ENCODE data around the gene CCL2. TPM values are rescaled to one million over a fixed set of nuclear protein-coding genes. Genes with fewer than 3 reads are reported as not detected.

The CCL2 gene
- total and polyA plus RNA-seq, 2 experiments from 2014 or later = 1.5 to 18.5 TPM

GRCh38 chr17:34260861-34261260 is 5.8 kb downstream of the CCL2 start:
- Mint-ChIP-seq H3K27ac (no peak overlapping the region), H3K4me1 (peaks cover 3% of the 10 kb centered on the region), H3K36me3 (ENCODE audit: low read depth) (no peaks in the 10 kb centered on the region; the same call in 2 of the 3 replicates), H3K27me3 (ENCODE audit: insufficient read depth, low read depth, poor library complexity) (peaks cover 3% of the 10 kb centered on the region), H3K9me3 (no peaks in the 10 kb centered on the region), H3K4me3 (no peak overlapping the region)
- no peaks in the 10 kb centered on the region; the same call in 1 of the 2 replicates for H3K36me3 ChIP-seq (ENCODE audit: insufficient read depth)
- H2AFZ ChIP-seq = no peak overlapping the region
- peaks cover 7% of the 10 kb centered on the region for H3K4me1 ChIP-seq (ENCODE audit: insufficient read depth)
- H3K27me3 ChIP-seq (ENCODE audit: insufficient read depth) = no peaks in the 10 kb centered on the region
- no peak for DNase-seq (ENCODE audit: low spot score)
- no peak overlapping the region for H3K27ac ChIP-seq (ENCODE audit: low read depth)
- H3K4me2 ChIP-seq = no peak overlapping the region
- ATAC-seq = no peak
- no peaks in the 10 kb centered on the region for H3K79me2 ChIP-seq (replicated peaks; ENCODE audit: insufficient read depth)
- H3F3A ChIP-seq (replicated peaks; ENCODE audit: low read depth) = no peaks in the 10 kb centered on the region; the same call in 1 of the 2 replicates
- H3K9me2 ChIP-seq (ENCODE audit: insufficient read depth) = no peaks in the 10 kb centered on the region
- H4K20me1 ChIP-seq (replicated peaks; ENCODE audit: insufficient read depth) = no peaks in the 10 kb centered on the region
- H3K4me3 ChIP-seq = no peak overlapping the region
- TF ChIP-seq ZNF114 (CRISPR knock-in tag; IDR thresholded peaks at IDR 0.05) (no peak), EZH2phosphoT487 (IDR thresholded peaks at IDR 0.05; ENCODE audit: unreplicated experiment) (no peak), CREB1 (CRISPR knock-in tag; IDR thresholded peaks at IDR 0.05; ENCODE audit: low read depth) (no peak)
- TF ChIP-seq, protein P1, sequence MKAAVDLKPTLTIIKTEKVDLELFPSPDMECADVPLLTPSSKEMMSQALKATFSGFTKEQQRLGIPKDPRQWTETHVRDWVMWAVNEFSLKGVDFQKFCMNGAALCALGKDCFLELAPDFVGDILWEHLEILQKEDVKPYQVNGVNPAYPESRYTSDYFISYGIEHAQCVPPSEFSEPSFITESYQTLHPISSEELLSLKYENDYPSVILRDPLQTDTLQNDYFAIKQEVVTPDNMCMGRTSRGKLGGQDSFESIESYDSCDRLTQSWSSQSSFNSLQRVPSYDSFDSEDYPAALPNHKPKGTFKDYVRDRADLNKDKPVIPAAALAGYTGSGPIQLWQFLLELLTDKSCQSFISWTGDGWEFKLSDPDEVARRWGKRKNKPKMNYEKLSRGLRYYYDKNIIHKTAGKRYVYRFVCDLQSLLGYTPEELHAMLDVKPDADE (IDR thresholded peaks at IDR 0.05) = no peak

DNA sequence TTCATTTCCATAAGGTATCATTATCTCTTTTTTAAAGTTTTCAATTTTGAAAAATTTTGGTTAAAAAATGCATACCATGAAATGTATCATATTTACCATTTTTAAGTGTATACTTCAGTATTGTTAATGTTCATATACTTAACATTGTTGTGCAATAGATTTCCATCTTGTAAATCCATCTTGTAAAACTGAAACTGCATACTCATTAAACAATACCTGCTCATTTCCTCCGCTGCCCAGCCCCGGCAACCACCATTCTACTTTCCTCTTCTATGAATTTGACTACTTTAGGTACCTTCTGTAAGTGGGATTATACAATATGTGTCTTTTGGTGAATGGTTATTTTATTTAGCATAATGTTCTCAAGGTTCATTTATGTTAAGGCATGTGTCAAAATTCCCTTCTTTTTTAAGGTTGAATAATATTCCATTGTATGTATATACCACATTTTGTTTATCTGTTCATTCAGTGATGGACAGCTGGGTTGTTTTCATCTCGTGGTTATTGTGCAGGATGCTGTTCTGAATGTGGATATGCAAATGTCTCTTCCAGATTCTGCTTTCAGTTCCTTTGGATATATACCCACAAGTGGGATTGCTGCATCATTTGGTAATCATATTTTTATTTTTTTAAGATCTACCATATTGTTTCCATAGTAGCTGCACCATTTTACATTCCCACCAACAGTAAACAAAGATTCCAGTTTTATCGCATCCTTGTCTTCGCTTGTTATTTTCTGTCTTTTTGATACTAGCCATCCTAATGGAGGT is 6.7 kb downstream of the CCL2 start:
- Histone ChIP-seq H3K9me2 (ENCODE audit: insufficient read depth) (no peaks in the 10 kb centered on the region), H3K27ac (ENCODE audit: low read depth) (no peak overlapping the region), H3K4me1 (ENCODE audit: insufficient read depth) (no peaks in the 10 kb centered on the region), H3K27me3 (ENCODE audit: insufficient read depth) (no peaks in the 10 kb centered on the region), H3K4me2 (no peak overlapping the region), H3K36me3 (ENCODE audit: insufficient read depth) (no peaks in the 10 kb centered on the region; the same call in 1 of the 2 replicates), H3F3A (replicated peaks; ENCODE audit: low read depth) (no peaks in the 10 kb centered on the region), H4K20me1 (replicated peaks; ENCODE audit: insufficient read depth) (no peaks in the 10 kb centered on the region), H2AFZ (no peak overlapping the region), H3K79me2 (replicated peaks; ENCODE audit: insufficient read depth) (no peaks in the 10 kb centered on the region), H3K4me3 (no peak overlapping the region)
- H3K4me3 Mint-ChIP-seq = no peak overlapping the region
- H3K36me3 Mint-ChIP-seq (ENCODE audit: low read depth) = no peaks in the 10 kb centered on the region
- DNase-seq (ENCODE audit: low spot score) (no peak), ATAC-seq (no peak)
- H3K27me3 Mint-ChIP-seq (ENCODE audit: insufficient read depth, low read depth, poor library complexity) = peaks cover 3% of the 10 kb centered on the region
- no peaks in the 10 kb centered on the region for H3K9me3 Mint-ChIP-seq
- H3K27ac Mint-ChIP-seq = no peak overlapping the region
- no peak for TF ChIP-seq JUNB (IDR thresholded peaks at IDR 0.05; ENCODE audit: unreplicated experiment)
- no peak for TF ChIP-seq ZNF331 (CRISPR knock-in tag; IDR thresholded peaks at IDR 0.05; ENCODE audit: low read depth)
- TF ChIP-seq, protein P2, sequence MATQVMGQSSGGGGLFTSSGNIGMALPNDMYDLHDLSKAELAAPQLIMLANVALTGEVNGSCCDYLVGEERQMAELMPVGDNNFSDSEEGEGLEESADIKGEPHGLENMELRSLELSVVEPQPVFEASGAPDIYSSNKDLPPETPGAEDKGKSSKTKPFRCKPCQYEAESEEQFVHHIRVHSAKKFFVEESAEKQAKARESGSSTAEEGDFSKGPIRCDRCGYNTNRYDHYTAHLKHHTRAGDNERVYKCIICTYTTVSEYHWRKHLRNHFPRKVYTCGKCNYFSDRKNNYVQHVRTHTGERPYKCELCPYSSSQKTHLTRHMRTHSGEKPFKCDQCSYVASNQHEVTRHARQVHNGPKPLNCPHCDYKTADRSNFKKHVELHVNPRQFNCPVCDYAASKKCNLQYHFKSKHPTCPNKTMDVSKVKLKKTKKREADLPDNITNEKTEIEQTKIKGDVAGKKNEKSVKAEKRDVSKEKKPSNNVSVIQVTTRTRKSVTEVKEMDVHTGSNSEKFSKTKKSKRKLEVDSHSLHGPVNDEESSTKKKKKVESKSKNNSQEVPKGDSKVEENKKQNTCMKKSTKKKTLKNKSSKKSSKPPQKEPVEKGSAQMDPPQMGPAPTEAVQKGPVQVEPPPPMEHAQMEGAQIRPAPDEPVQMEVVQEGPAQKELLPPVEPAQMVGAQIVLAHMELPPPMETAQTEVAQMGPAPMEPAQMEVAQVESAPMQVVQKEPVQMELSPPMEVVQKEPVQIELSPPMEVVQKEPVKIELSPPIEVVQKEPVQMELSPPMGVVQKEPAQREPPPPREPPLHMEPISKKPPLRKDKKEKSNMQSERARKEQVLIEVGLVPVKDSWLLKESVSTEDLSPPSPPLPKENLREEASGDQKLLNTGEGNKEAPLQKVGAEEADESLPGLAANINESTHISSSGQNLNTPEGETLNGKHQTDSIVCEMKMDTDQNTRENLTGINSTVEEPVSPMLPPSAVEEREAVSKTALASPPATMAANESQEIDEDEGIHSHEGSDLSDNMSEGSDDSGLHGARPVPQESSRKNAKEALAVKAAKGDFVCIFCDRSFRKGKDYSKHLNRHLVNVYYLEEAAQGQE (IDR thresholded peaks at IDR 0.05; ENCODE audit: unreplicated experiment) = no peak
- TF ChIP-seq ZNF462 (CRISPR knock-in tag; IDR thresholded peaks at IDR 0.05) = no peak
- TF ChIP-seq EZH2 (IDR thresholded peaks at IDR 0.05; ENCODE audit: low read depth, unreplicated experiment) = no peak
- TF ChIP-seq CREB1 (CRISPR knock-in tag; IDR thresholded peaks at IDR 0.05; ENCODE audit: low read depth) = no peak
- no peaks in the 10 kb centered on the region for H3K4me1 Mint-ChIP-seq

All from GM23338 (cell line).